HepG2 (cell line): ENCODE measurements around the gene RRP12. TPM values are rescaled to one million over a fixed set of nuclear protein-coding genes. Genes with fewer than 3 reads are reported as not detected.
A peak's percentile ranks its signal among the peaks of the same experiment; 100 is the strongest.

Experiments used
- ERF ChIP-seq: IDR thresholded peaks from 2 replicates; pipeline ENCODE4 v1.6.1; 2018; ENCODE audit warnings: missing biosample characterization, missing genetic modification reagents
- FOXO1 ChIP-seq: sonication (generic); formaldehyde crosslinking; IDR thresholded peaks from 2 replicates; pipeline ENCODE4 v1.4.0; 2020; ENCODE audit warnings: missing genetic modification reagents
- GATAD1 ChIP-seq: IDR thresholded peaks from 2 replicates; pipeline ENCODE4 v1.6.1; 2016; ENCODE audit warnings: missing genetic modification reagents, missing compliant biosample characterization
- HDAC2 ChIP-seq: sonication (generic); formaldehyde crosslinking; IDR thresholded peaks from 2 replicates; pipeline ENCODE4 v1.4.0; 2020; ENCODE audit warnings: missing genetic modification reagents
- HHEX ChIP-seq: IDR thresholded peaks from 2 replicates; pipeline ENCODE4 v1.6.1; 2016; ENCODE audit warnings: control low read depth
- HMG20A ChIP-seq: IDR thresholded peaks from 2 replicates; pipeline ENCODE4 v1.6.1; 2016; ENCODE audit warnings: borderline replicate concordance
- KAT8 ChIP-seq: IDR thresholded peaks from 2 replicates; pipeline ENCODE4 v1.6.1; 2016; ENCODE audit warnings: missing genetic modification reagents, missing compliant biosample characterization
- MAFG ChIP-seq: sonication (generic); formaldehyde crosslinking; IDR thresholded peaks from 2 replicates; pipeline ENCODE4 v1.5.1; 2020; ENCODE audit warnings: mild to moderate bottlenecking, missing genetic modification reagents
- MYC ChIP-seq: sonication (generic); formaldehyde crosslinking; IDR thresholded peaks from 2 replicates; pipeline ENCODE4 v1.9.0; 2021; ENCODE audit warnings: missing genetic modification reagents, borderline replicate concordance
- NFE2L1 ChIP-seq: sonication (generic); formaldehyde crosslinking; IDR thresholded peaks from 2 replicates; pipeline ENCODE4 v1.4.0; 2020; ENCODE audit warnings: missing genetic modification reagents, mild to moderate bottlenecking, borderline replicate concordance
- SMAD9 ChIP-seq: sonication (generic); formaldehyde crosslinking; IDR thresholded peaks from 2 replicates; pipeline ENCODE4 v1.5.1; 2020; ENCODE audit warnings: mild to moderate bottlenecking, missing genetic modification reagents
- WIZ ChIP-seq: sonication (generic); formaldehyde crosslinking; IDR thresholded peaks from 2 replicates; pipeline ENCODE4 v1.5.1; 2020; ENCODE audit warnings: mild to moderate bottlenecking, missing genetic modification reagents
- YY1 ChIP-seq: IDR thresholded peaks from 2 replicates; pipeline ENCODE4 v1.6.1; 2011; ENCODE audit warnings: low read length, low read depth, moderate library complexity, mild to moderate bottlenecking; ENCODE audit not compliant: insufficient read depth, insufficient replicate concordance
- ZNF225 ChIP-seq: sonication (generic); formaldehyde crosslinking; IDR thresholded peaks from 2 replicates; pipeline ENCODE4 v1.4.0; 2020; ENCODE audit warnings: mild to moderate bottlenecking, missing genetic modification reagents
- ZNF34 ChIP-seq: sonication (generic); formaldehyde crosslinking; IDR thresholded peaks from 2 replicates; pipeline ENCODE4 v1.4.0; 2020; ENCODE audit warnings: mild to moderate bottlenecking, missing genetic modification reagents, borderline replicate concordance
- ZNF558 ChIP-seq: sonication (generic); formaldehyde crosslinking; IDR thresholded peaks from 2 replicates; pipeline ENCODE4 v1.9.0; 2022; ENCODE audit warnings: mild to moderate bottlenecking, missing genetic modification reagents, borderline replicate concordance
- ZNF619 ChIP-seq: sonication (generic); formaldehyde crosslinking; IDR thresholded peaks from 2 replicates; pipeline ENCODE4 v1.4.0; 2020; ENCODE audit warnings: mild to moderate bottlenecking, missing genetic modification reagents
- ZNF652 ChIP-seq: IDR thresholded peaks from 2 replicates; pipeline ENCODE4 v1.6.1; 2016; ENCODE audit warnings: low read depth, borderline replicate concordance
- ZNF7 ChIP-seq: IDR thresholded peaks from 2 replicates; pipeline ENCODE4 v1.6.1; 2016; ENCODE audit warnings: missing biosample characterization, missing genetic modification reagents
- ZNF724P ChIP-seq: sonication (generic); formaldehyde crosslinking; IDR thresholded peaks from 2 replicates; pipeline ENCODE4 v1.8.0; 2022; ENCODE audit warnings: missing genetic modification reagents, borderline replicate concordance
- polyA plus RNA-seq, 8 experiments: library from polyadenylated mRNA; depleted of rRNA in 3 of 8; stranded (reverse) in 7 of 8; unstranded in 1 of 8; fragments of >200 nt; fragmentation: Illumina TruSeq in 4 of 8; extraction: Trizol in 4 of 8; gene quantifications; 2 replicates each; pipeline versions ENCODE4 v1.2.1 to v1.2.3, GENCODE V29; 2011 to 2016; ENCODE audit warnings: low read depth in 4 of 8, missing spikeins in 1 of 8, mixed read lengths in 1 of 8; ENCODE audit not compliant: insufficient read depth in 1 of 8
- total RNA-seq, 5 experiments: library from RNA; depleted of rRNA; stranded (reverse); fragments of >200 nt; fragmentation: Illumina TruSeq; extraction: Trizol; gene quantifications; 2 replicates each; pipeline ENCODE4 v1.2.3, GENCODE V29; 2016; ENCODE audit warnings: low read depth in 1 of 5
- TF ChIP-seq, protein P1 (sequence below), 2 experiments: sonication (generic) in 1 of 2; formaldehyde crosslinking in 1 of 2; IDR thresholded peaks; 2 replicates each; pipeline versions ENCODE4 v1.4.0 to v1.6.1; 2018 to 2020; ENCODE audit warnings: missing genetic modification reagents in 2 of 2, borderline replicate concordance in 1 of 2, low read depth in 1 of 2, mild to moderate bottlenecking in 1 of 2, missing biosample characterization in 1 of 2
- TF ChIP-seq, protein P2 (sequence below): sonication (generic); formaldehyde crosslinking; IDR thresholded peaks from 2 replicates; pipeline ENCODE4 v1.4.0; 2020; ENCODE audit warnings: mild to moderate bottlenecking, missing genetic modification reagents
- TF ChIP-seq, protein P3 (sequence below): sonication (generic); formaldehyde crosslinking; IDR thresholded peaks from 2 replicates; pipeline ENCODE4 v1.8.0; 2022; ENCODE audit warnings: mild to moderate bottlenecking, missing genetic modification reagents

RRP12 gene
- total and polyA plus RNA-seq, 2 of the 13 experiments (the other 11 are each of a cell fraction or from before 2014, with no cell fraction given) = 13.2 to 39.4 TPM

DNA sequence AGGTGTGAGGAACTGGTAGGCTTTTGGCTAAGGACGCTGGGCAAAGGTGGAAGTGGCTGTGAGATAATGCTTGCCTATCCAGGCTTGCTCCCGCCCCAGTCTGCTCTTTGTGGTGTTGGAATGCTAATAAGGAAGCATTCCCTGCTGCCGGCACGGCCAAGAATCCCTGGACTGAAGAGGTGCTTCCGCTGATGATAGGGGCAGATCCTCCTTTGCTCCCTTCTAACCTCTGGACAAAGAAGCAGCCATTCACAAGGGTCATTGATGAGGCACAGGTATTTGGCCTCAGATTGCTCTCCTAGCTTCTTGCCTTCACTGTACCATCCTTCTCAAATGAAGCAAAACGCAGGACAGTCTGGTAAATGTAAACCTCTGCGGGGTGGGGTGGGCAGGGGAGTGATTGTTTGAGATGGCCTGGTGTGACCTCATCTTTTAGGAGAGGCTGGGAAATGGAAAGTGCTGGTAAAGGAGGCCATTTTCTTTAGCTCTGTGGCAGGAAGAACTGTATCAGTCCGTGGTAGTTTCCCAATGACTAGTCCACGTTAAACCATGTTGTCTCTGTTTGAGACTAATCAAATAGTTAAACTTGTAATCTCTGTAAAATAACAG lies 26.5 kb upstream of the RRP12 start (continued):
- TF ChIP-seq MAFG (no peak), GATAD1 (no peak), ZNF558 (CRISPR knock-in tag) (0 out of 2 replicates have a peak, but pooled peaks have one; percentile 42), ZNF652 (CRISPR knock-in tag) (no peak), ERF (CRISPR knock-in tag) (no peak), HDAC2 (CRISPR knock-in tag) (peak; percentile 7; the same call in 1 of the 2 replicates), NFE2L1 (no peak), ZNF619 (CRISPR knock-in tag) (no peak), YY1 (peak; percentile 41), KAT8 (CRISPR knock-in tag) (no peak), HHEX (CRISPR knock-in tag) (no peak), HMG20A (CRISPR knock-in tag) (no peak), ZNF724P (CRISPR knock-in tag) (0 out of 2 replicates have a peak, but pooled peaks have one; percentile 46), FOXO1 (CRISPR knock-in tag) (no peak), WIZ (0 out of 2 replicates have a peak, but pooled peaks have one; percentile 60), ZNF225 (CRISPR knock-in tag) (no peak), MYC (CRISPR knock-in tag) (no peak), ZNF7 (CRISPR knock-in tag) (no peak), ZNF34 (CRISPR knock-in tag) (no peak), SMAD9 (CRISPR knock-in tag) (no peak)
- TF ChIP-seq, protein P1, sequence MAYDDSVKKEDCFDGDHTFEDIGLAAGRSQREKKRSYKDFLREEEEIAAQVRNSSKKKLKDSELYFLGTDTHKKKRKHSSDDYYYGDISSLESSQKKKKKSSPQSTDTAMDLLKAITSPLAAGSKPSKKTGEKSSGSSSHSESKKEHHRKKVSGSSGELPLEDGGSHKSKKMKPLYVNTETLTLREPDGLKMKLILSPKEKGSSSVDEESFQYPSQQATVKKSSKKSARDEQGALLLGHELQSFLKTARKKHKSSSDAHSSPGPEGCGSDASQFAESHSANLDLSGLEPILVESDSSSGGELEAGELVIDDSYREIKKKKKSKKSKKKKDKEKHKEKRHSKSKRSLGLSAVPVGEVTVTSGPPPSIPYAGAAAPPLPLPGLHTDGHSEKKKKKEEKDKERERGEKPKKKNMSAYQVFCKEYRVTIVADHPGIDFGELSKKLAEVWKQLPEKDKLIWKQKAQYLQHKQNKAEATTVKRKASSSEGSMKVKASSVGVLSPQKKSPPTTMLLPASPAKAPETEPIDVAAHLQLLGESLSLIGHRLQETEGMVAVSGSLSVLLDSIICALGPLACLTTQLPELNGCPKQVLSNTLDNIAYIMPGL (CRISPR knock-in tag; IDR thresholded peaks at IDR 0.05; ENCODE audit: borderline replicate concordance in 1 of 2, low read depth in 1 of 2) = no peak; a peak in 1 of 4 replicates
- TF ChIP-seq, protein P2, sequence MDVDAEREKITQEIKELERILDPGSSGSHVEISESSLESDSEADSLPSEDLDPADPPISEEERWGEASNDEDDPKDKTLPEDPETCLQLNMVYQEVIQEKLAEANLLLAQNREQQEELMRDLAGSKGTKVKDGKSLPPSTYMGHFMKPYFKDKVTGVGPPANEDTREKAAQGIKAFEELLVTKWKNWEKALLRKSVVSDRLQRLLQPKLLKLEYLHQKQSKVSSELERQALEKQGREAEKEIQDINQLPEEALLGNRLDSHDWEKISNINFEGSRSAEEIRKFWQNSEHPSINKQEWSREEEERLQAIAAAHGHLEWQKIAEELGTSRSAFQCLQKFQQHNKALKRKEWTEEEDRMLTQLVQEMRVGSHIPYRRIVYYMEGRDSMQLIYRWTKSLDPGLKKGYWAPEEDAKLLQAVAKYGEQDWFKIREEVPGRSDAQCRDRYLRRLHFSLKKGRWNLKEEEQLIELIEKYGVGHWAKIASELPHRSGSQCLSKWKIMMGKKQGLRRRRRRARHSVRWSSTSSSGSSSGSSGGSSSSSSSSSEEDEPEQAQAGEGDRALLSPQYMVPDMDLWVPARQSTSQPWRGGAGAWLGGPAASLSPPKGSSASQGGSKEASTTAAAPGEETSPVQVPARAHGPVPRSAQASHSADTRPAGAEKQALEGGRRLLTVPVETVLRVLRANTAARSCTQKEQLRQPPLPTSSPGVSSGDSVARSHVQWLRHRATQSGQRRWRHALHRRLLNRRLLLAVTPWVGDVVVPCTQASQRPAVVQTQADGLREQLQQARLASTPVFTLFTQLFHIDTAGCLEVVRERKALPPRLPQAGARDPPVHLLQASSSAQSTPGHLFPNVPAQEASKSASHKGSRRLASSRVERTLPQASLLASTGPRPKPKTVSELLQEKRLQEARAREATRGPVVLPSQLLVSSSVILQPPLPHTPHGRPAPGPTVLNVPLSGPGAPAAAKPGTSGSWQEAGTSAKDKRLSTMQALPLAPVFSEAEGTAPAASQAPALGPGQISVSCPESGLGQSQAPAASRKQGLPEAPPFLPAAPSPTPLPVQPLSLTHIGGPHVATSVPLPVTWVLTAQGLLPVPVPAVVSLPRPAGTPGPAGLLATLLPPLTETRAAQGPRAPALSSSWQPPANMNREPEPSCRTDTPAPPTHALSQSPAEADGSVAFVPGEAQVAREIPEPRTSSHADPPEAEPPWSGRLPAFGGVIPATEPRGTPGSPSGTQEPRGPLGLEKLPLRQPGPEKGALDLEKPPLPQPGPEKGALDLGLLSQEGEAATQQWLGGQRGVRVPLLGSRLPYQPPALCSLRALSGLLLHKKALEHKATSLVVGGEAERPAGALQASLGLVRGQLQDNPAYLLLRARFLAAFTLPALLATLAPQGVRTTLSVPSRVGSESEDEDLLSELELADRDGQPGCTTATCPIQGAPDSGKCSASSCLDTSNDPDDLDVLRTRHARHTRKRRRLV = no peak
- TF ChIP-seq, protein P3, sequence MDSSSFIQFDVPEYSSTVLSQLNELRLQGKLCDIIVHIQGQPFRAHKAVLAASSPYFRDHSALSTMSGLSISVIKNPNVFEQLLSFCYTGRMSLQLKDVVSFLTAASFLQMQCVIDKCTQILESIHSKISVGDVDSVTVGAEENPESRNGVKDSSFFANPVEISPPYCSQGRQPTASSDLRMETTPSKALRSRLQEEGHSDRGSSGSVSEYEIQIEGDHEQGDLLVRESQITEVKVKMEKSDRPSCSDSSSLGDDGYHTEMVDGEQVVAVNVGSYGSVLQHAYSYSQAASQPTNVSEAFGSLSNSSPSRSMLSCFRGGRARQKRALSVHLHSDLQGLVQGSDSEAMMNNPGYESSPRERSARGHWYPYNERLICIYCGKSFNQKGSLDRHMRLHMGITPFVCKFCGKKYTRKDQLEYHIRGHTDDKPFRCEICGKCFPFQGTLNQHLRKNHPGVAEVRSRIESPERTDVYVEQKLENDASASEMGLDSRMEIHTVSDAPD (CRISPR knock-in tag) = peak; percentile 97
